HL-60/S4 treated with retinoic acid at 250 ng/mL for 4 days and 3 days (cell line): ENCODE data around the gene RNF39.
"Not testable (repeated sequence)": the region's sequence is repeated elsewhere in the genome, so short reads cannot be mapped to it uniquely, and the experiment has no call there.

ENCODE experiments used
- in situ Hi-C: fragments of 300-500 bp; cut with MboI; formaldehyde crosslinking; loops from 2 replicates; pipeline ENCODE4 v1.7.0; 2022; ENCODE audit warnings: low sequenced_read_pairs

The RNF39 gene

GRCh38 chr6:30062471-30063178 is 12.9 kb downstream of the RNF39 start:
- in situ Hi-C loops: no loop called here

- in situ Hi-C loops: no loop called here
Measured at GRCh38 chr6:30061858-30062458, 13.6 kb downstream of the RNF39 start.

- in situ Hi-C loops: no loop called here
Measured at GRCh38 chr6:30061092-30061857, 14.3 kb downstream of the RNF39 start, which contains the start of gene POLR1H. TSS of gene POLR1H (plus strand) at chr6:30061265. CDS start at chr6:30061525, 260 bp downstream.

- in situ Hi-C loops: no loop called here
Measured at GRCh38 chr6:30060606-30061091, 14.9 kb downstream of the RNF39 start.

GRCh38 chr6:30055513-30055912 is 20.1 kb downstream of the RNF39 start:
- in situ Hi-C loops: no loop called here

GRCh38 chr6:30053682-30054081 is 21.9 kb downstream of the RNF39 start:
- in situ Hi-C loops: no loop called here

GRCh38 chr6:30047220-30047619 is 28.3 kb downstream of the RNF39 start:
- in situ Hi-C loops: no loop called here

- in situ Hi-C loops: no loop called here
Measured at GRCh38 chr6:30044630-30045029, 30.9 kb downstream of the RNF39 start.

- in situ Hi-C loops: no loop called here
Measured at GRCh38 chr6:30043744-30044143, 31.8 kb downstream of the RNF39 start.

GRCh38 chr6:30042914-30043313 is 32.7 kb downstream of the RNF39 start:
- in situ Hi-C loops: no loop called here

GRCh38 chr6:30042476-30042875 is 33.1 kb downstream of the RNF39 start:
- in situ Hi-C loops: no loop called here

GRCh38 chr6:30041821-30042220 is 33.7 kb downstream of the RNF39 start:
- in situ Hi-C loops: no loop called here

GRCh38 chr6:30041221-30041620 is 34.3 kb downstream of the RNF39 start:
- in situ Hi-C loops: no loop called here

- in situ Hi-C loops: no loop called here
Measured at GRCh38 chr6:30037182-30037788, 38.3 kb downstream of the RNF39 start.

GRCh38 chr6:30035784-30036183 is 39.8 kb downstream of the RNF39 start:
- in situ Hi-C loops: no loop called here

- in situ Hi-C loops: not testable (repeated sequence)
Measured at GRCh38 chr6:30033440-30033839, 42.1 kb downstream of the RNF39 start.

- in situ Hi-C loops: no loop called here
Measured at GRCh38 chr6:30031381-30031780, 44.2 kb downstream of the RNF39 start.

GRCh38 chr6:30029588-30029987 is 46.0 kb downstream of the RNF39 start:
- in situ Hi-C loops: no loop called here

- in situ Hi-C loops: no loop called here
Measured at GRCh38 chr6:30025186-30025585, 50.4 kb downstream of the RNF39 start.

- in situ Hi-C loops: loop anchor here (25.0 kb wide), 1 partner anchor 285 kb away; no protein-coding TSS in a partner anchor
Measured at GRCh38 chr6:30022712-30023111, 52.9 kb downstream of the RNF39 start.

- in situ Hi-C loops: loop anchor here (25.0 kb wide), 1 partner anchor 285 kb away; no protein-coding TSS in a partner anchor
Measured at GRCh38 chr6:30022189-30022588, 53.4 kb downstream of the RNF39 start.
